GM23248 (cell line): ENCODE measurements around the gene CEMP1. TPM values are rescaled to one million over a fixed set of nuclear protein-coding genes. Genes with fewer than 3 reads are reported as not detected.

Experiments
- DNase-seq: peaks from one replicate; pipeline ENCODE4 v3.0.0-alpha.2; 2015
- H2AFZ ChIP-seq: fragments of 200-600 bp; sonication (generic); 2 replicates; pipeline ENCODE4 v1.6.1; 2016; ENCODE audit warnings: antibody characterized with exemption
- H3F3A ChIP-seq: fragments of 200-600 bp; sonication (generic); 2 replicates; pipeline ENCODE4 v1.6.1; 2016; ENCODE audit warnings: mild to moderate bottlenecking, antibody characterized with exemption, mixed run types; ENCODE audit not compliant: insufficient read depth
- H3K27ac ChIP-seq: fragments of 200-600 bp; sonication (generic); 2 replicates; pipeline ENCODE4 v1.5.1; 2016; ENCODE audit warnings: mild to moderate bottlenecking
- H3K27me3 ChIP-seq: fragments of 200-600 bp; sonication (generic); replicated peaks from 2 replicates; pipeline ENCODE4 v1.6.1; 2016; ENCODE audit warnings: mild to moderate bottlenecking; ENCODE audit not compliant: insufficient read depth
- H3K36me3 ChIP-seq: fragments of 200-600 bp; sonication (generic); 2 replicates; pipeline ENCODE4 v1.6.1; 2016; ENCODE audit warnings: low read depth, mild to moderate bottlenecking
- H3K4me1 ChIP-seq: fragments of 200-600 bp; sonication (generic); 2 replicates; pipeline ENCODE4 v1.6.1; 2016; ENCODE audit warnings: mild to moderate bottlenecking; ENCODE audit not compliant: insufficient read depth
- H3K4me2 ChIP-seq: fragments of 200-600 bp; sonication (generic); one replicate; pipeline ENCODE4 v1.6.1; 2016; ENCODE audit warnings: mild to moderate bottlenecking; ENCODE audit not compliant: unreplicated experiment
- H3K4me3 ChIP-seq: fragments of 200-600 bp; sonication (generic); 2 replicates; pipeline ENCODE4 v1.5.1; 2016; ENCODE audit warnings: mild to moderate bottlenecking
- H3K79me2 ChIP-seq: fragments of 200-600 bp; sonication (generic); 2 replicates; pipeline ENCODE4 v1.6.1; 2016; ENCODE audit warnings: mild to moderate bottlenecking; ENCODE audit not compliant: insufficient read depth
- H3K9ac ChIP-seq: fragments of 200-600 bp; sonication (generic); 2 replicates; pipeline ENCODE4 v1.6.1; 2016; ENCODE audit warnings: mild to moderate bottlenecking
- H3K9me2 ChIP-seq: fragments of 200-600 bp; sonication (generic); 2 replicates; pipeline ENCODE4 v1.6.1; 2016; ENCODE audit warnings: mixed run types, mild to moderate bottlenecking, moderate library complexity; ENCODE audit not compliant: insufficient read depth
- H3K9me3 ChIP-seq: fragments of 200-600 bp; sonication (generic); one replicate; pipeline ENCODE4 v1.6.1; 2017; ENCODE audit warnings: low read depth
- H4K20me1 ChIP-seq: fragments of 200-600 bp; sonication (generic); 2 replicates; pipeline ENCODE4 v1.6.0; 2016; ENCODE audit not compliant: insufficient read depth
- EZH2 ChIP-seq: fragments of 200-600 bp; sonication (generic); IDR thresholded peaks from 2 replicates; pipeline ENCODE4 v1.6.1; 2018; ENCODE audit warnings: antibody characterized with exemption, mild to moderate bottlenecking; ENCODE audit not compliant: insufficient read depth, poor library complexity, severe bottlenecking
- EZH2phosphoT487 ChIP-seq: fragments of 200-600 bp; sonication (generic); IDR thresholded peaks from 2 replicates; pipeline ENCODE4 v1.6.1; 2018; ENCODE audit warnings: antibody characterized with exemption, moderate library complexity, mild to moderate bottlenecking, low read depth; ENCODE audit not compliant: insufficient read depth
- WGBS, 2 experiments: methylation state at CpG; one replicate each; pipeline ENCODE4 v1.1.6; 2015 to 2017; ENCODE audit warnings: low lambda C conversion rate in 2 of 2, low coverage in 1 of 2; ENCODE audit errors: missing lambda C conversion rate in 2 of 2; 5-methylcytosine and 5-hydroxymethylcytosine counted together
- in situ Hi-C: fragments of 300-500 bp; cut with MboI; formaldehyde crosslinking; loops from 2 replicates; pipeline ENCODE4 v1.15.0; 2020
- polyA plus RNA-seq: library from polyadenylated mRNA; unstranded; fragments of >200 nt; fragmentation: Nextera tagmentation; extraction: Ambion mirVana; gene quantifications from 2 replicates; pipeline ENCODE4 v1.2.1, GENCODE V29; 2016
- total RNA-seq: library from RNA; depleted of rRNA; stranded (reverse); fragments of >200 nt; shearing (Covaris generic); gene quantifications from 2 replicates; pipeline ENCODE4 v1.2.3, GENCODE V29; 2014

CEMP1 gene
- total and polyA plus RNA-seq, 2 experiments from 2014 or later, result 4.4 TPM; not detected in 1

GRCh38 chr16:2505695-2506094 is 25.5 kb downstream of the CEMP1 start:
- TF ChIP-seq EZH2 (no peak), EZH2phosphoT487 (no peak)

GRCh38 chr16:2501946-2502895 is 29.0 kb downstream of the CEMP1 start:
- 75 to 83% methylated on average over 17 to 18 of the region's 18 CpGs for WGBS, 2 experiments
- H3F3A ChIP-seq, result no peaks in the 10 kb centered on the region
- DNase-seq, result no peak
- H3K4me1 ChIP-seq, result peaks cover 9% of the 10 kb centered on the region
- H3K79me2 ChIP-seq, result no peaks in the 10 kb centered on the region; the same call in 1 of the 2 replicates
- H3K4me2 ChIP-seq, result no peak overlapping the region
- H3K9ac ChIP-seq, result no peak overlapping the region
- H3K36me3 ChIP-seq, result no peaks in the 10 kb centered on the region
- H4K20me1 ChIP-seq, result no peaks in the 10 kb centered on the region
- in situ Hi-C loops, result no loop called here
- no peaks in the 10 kb centered on the region for H3K9me3 ChIP-seq
- H2AFZ ChIP-seq, result no peak overlapping the region
- no peak overlapping the region for H3K4me3 ChIP-seq
- H3K27me3 ChIP-seq, result no peaks in the 10 kb centered on the region
- H3K27ac ChIP-seq, result no peak overlapping the region
- TF ChIP-seq EZH2 (no peak), EZH2phosphoT487 (no peak)
- no peaks in the 10 kb centered on the region for H3K9me2 ChIP-seq

More at GRCh38 chr16:2505695-2506094, 25.5 kb downstream of the CEMP1 start:
- no peak for DNase-seq
- Histone ChIP-seq H4K20me1 (no peaks in the 10 kb centered on the region), H3K9me2 (no peaks in the 10 kb centered on the region), H3K9me3 (no peaks in the 10 kb centered on the region), H3K36me3 (no peaks in the 10 kb centered on the region), H3K4me1 (peaks cover 5% of the 10 kb centered on the region; the same call in 1 of the 2 replicates), H3K27ac (no peak overlapping the region), H3F3A (no peaks in the 10 kb centered on the region), H3K4me3 (no peak overlapping the region), H3K9ac (no peak overlapping the region), H3K79me2 (no peaks in the 10 kb centered on the region), H3K27me3 (no peaks in the 10 kb centered on the region), H3K4me2 (no peak overlapping the region), H2AFZ (no peak overlapping the region)
- 91 to 93% methylated on average over 14 of the region's 14 CpGs for WGBS, 2 experiments
- in situ Hi-C loops, result no loop called here

DNA sequence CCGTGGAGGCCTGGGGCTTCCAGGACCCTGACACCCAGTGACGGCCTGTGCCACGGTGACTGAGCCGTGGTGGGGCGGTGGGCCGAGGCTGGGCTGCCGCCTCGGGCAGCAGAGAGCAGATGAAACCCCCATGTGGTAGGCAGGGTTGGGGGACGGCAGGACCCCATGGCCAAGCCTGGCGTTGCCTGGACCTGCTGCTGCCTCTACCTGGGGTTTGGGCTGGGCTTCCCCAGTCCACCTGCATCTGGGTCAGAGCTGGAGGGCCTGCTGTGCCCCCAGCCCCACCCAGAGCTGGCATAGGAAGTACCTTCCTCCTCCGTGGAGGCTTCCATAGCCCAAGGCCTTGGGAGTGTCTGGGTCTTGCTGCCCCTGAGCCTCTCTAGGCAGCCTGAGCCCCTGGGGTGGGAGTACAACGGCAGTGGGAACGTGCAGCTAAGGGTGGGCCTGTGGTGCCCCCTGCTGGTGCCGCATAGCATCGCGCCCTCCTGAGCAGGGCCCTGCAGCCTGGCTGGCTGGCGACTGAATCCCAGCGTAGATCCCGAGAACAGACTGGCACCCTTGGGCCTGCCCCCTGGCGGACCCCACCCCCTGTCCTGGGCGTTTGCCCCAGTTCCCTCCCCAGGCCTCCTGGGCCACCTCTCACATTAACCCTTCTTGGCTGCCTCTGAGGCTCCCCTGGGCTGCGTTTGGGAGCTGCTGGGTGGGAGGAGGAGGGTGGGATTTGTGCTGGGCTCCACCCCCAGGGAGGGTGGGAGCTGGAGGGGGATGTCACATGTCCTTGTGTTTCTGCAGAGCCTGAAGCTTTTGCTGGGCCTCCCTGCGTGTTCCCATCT is 30.1 kb downstream of the CEMP1 start:
- Histone ChIP-seq H3K9me2 (no peaks in the 10 kb centered on the region), H3K4me2 (no peak overlapping the region), H3K9me3 (no peaks in the 10 kb centered on the region), H4K20me1 (no peaks in the 10 kb centered on the region), H3K36me3 (no peaks in the 10 kb centered on the region), H3K79me2 (no peaks in the 10 kb centered on the region; the same call in 1 of the 2 replicates), H3K4me3 (no peak overlapping the region), H3F3A (no peaks in the 10 kb centered on the region), H3K4me1 (peaks cover 11% of the 10 kb centered on the region), H2AFZ (no peak overlapping the region), H3K27me3 (no peaks in the 10 kb centered on the region), H3K9ac (no peak overlapping the region), H3K27ac (no peak overlapping the region)
- in situ Hi-C loops, result no loop called here
- 41 to 44% methylated on average over 20 to 22 of the region's 23 CpGs for WGBS, 2 experiments
- TF ChIP-seq EZH2 (no peak), EZH2phosphoT487 (no peak)
- DNase-seq, result peak; percentile 78

GRCh38 chr16:2500430-2500917 is 30.7 kb downstream of the CEMP1 start:
- WGBS, 2 experiments, result 84 to 90% methylated on average over 18 to 19 of the region's 20 CpGs
- Histone ChIP-seq H3F3A (no peaks in the 10 kb centered on the region), H3K9me3 (no peaks in the 10 kb centered on the region), H3K4me2 (no peak overlapping the region), H3K79me2 (no peaks in the 10 kb centered on the region; the same call in 1 of the 2 replicates), H4K20me1 (no peaks in the 10 kb centered on the region), H3K9ac (no peak overlapping the region), H3K4me3 (no peak overlapping the region), H3K27ac (no peak overlapping the region), H3K9me2 (no peaks in the 10 kb centered on the region), H2AFZ (no peak overlapping the region), H3K36me3 (no peaks in the 10 kb centered on the region), H3K4me1 (peaks cover 11% of the 10 kb centered on the region), H3K27me3 (no peaks in the 10 kb centered on the region)
- no peak for DNase-seq
- in situ Hi-C loops, result no loop called here
- TF ChIP-seq EZH2 (no peak), EZH2phosphoT487 (no peak)
